Testis (tissue), 2 donors: ENCODE measurements around the gene NID1.

Source experiments
- CTCF ChIP-seq, 3 experiments: fragments of 450-650 bp in 2 of 3; fragments of 200-600 bp in 1 of 3; sonication (generic) in 1 of 3; IDR thresholded peaks; one replicate each; pipeline ENCODE4 v1.5.1; 2016 to 2019; ENCODE audit warnings: antibody characterized with exemption in 3 of 3, mild to moderate bottlenecking in 2 of 3, moderate library complexity in 1 of 3
- POLR2A ChIP-seq: fragments of 450-650 bp; IDR thresholded peaks from one replicate; pipeline ENCODE4 v1.6.1; 2017; ENCODE audit warnings: antibody characterized with exemption, mild to moderate bottlenecking, moderate library complexity

GRCh38 chr1:235997049-235997448 is 67.8 kb downstream of the NID1 start:
- TF ChIP-seq CTCF (IDR thresholded peaks at IDR 0.05) (no peak), POLR2A (no peak)
